DND-41 (cell line): ENCODE results near the gene GSKIP.

ENCODE experiments used
- ATAC-seq: fragments of 200-7000 bp; cut with Tn5 transposase; 3 replicates; pipeline ENCODE4 v1.9.1; 2021; ENCODE audit warnings: low read depth; ENCODE audit not compliant: insufficient read depth
- DNase-seq: peaks from one replicate; pipeline ENCODE4 v3.0.0-alpha.2; 2020
- H2AFZ ChIP-seq: 2 replicates; pipeline ENCODE4 v1.6.0; 2012; ENCODE audit warnings: low read depth, low read length
- H3K27ac ChIP-seq: 2 replicates; pipeline ENCODE4 v1.5.1; 2012; ENCODE audit warnings: low read length, inconsistent platforms
- H3K27me3 ChIP-seq: fragments of 200-600 bp; sonication (generic); 2 replicates; pipeline ENCODE4 v1.6.0; 2012; ENCODE audit warnings: low read length, mild to moderate bottlenecking, inconsistent platforms; ENCODE audit not compliant: insufficient read depth, poor library complexity
- H3K36me3 ChIP-seq: 2 replicates; pipeline ENCODE4 v1.5.1; 2012; ENCODE audit warnings: low read length, inconsistent platforms; ENCODE audit not compliant: insufficient read depth
- H3K4me1 ChIP-seq: 2 replicates; pipeline ENCODE4 v1.5.1; 2012; ENCODE audit warnings: mild to moderate bottlenecking, low read length; ENCODE audit not compliant: insufficient read depth
- H3K4me2 ChIP-seq: 2 replicates; pipeline ENCODE4 v1.6.0; 2012; ENCODE audit warnings: mild to moderate bottlenecking, moderate library complexity, low read length, inconsistent platforms; ENCODE audit not compliant: insufficient read depth
- H3K4me3 ChIP-seq, 2 experiments: fragments of 200-600 bp in 1 of 2; shearing (Covaris generic) in 1 of 2; 2 replicates each; pipeline ENCODE4 v1.5.1; 2012 to 2016; ENCODE audit warnings: inconsistent platforms in 2 of 2, low read length in 2 of 2, mild to moderate bottlenecking in 2 of 2, low read depth in 1 of 2, moderate library complexity in 1 of 2
- H3K79me2 ChIP-seq: 2 replicates; pipeline ENCODE4 v1.6.0; 2012; ENCODE audit warnings: low read length, inconsistent platforms; ENCODE audit not compliant: insufficient read depth
- H3K9ac ChIP-seq: 2 replicates; pipeline ENCODE4 v1.6.0; 2012; ENCODE audit warnings: low read depth, mild to moderate bottlenecking, inconsistent platforms, low read length, moderate library complexity
- H3K9me3 ChIP-seq: 2 replicates; pipeline ENCODE4 v1.5.1; 2012; ENCODE audit warnings: low read length, moderate library complexity, mild to moderate bottlenecking, inconsistent platforms; ENCODE audit not compliant: insufficient read depth, severe bottlenecking
- H4K20me1 ChIP-seq: 2 replicates; pipeline ENCODE4 v1.6.0; 2012; ENCODE audit warnings: low read length; ENCODE audit not compliant: insufficient read depth
- EZH2 ChIP-seq: IDR thresholded peaks from 3 replicates; pipeline ENCODE4 v1.6.1; 2012; ENCODE audit warnings: borderline replicate concordance, low read depth, mild to moderate bottlenecking, moderate library complexity, low read length, inconsistent platforms; ENCODE audit not compliant: severe bottlenecking
- TF ChIP-seq, protein P1 (sequence below): IDR thresholded peaks from 2 replicates; pipeline ENCODE4 v1.5.1; 2012; ENCODE audit warnings: borderline replicate concordance, low read length, moderate library complexity, mild to moderate bottlenecking; ENCODE audit not compliant: poor library complexity, severe bottlenecking; ENCODE audit errors: extremely low read depth

Gene GSKIP

GRCh38 chr14:96364962-96365361 is 1.6 kb downstream of the GSKIP start:
- Histone ChIP-seq H3K27ac (no peak overlapping the region), H3K4me2 (peak overlapping the region; percentile 88), H3K36me3 (no peaks in the 10 kb centered on the region), H2AFZ (no peak overlapping the region), H3K4me1 (peaks cover 36% of the 10 kb centered on the region), H3K9ac (peak overlapping the region; percentile 88; the same call in 1 of the 2 replicates), H3K9me3 (no peaks in the 10 kb centered on the region), H3K27me3 (no peaks in the 10 kb centered on the region), H4K20me1 (peaks cover 18% of the 10 kb centered on the region), H3K4me3 (peak overlapping the region in 1 of 2 experiments; percentile 92; a peak in 2 of 4 replicates), H3K79me2 (peaks cover 88% of the 10 kb centered on the region)
- ATAC-seq (no peak), DNase-seq (no peak)
- TF ChIP-seq EZH2, result no peak
- TF ChIP-seq, protein P1, sequence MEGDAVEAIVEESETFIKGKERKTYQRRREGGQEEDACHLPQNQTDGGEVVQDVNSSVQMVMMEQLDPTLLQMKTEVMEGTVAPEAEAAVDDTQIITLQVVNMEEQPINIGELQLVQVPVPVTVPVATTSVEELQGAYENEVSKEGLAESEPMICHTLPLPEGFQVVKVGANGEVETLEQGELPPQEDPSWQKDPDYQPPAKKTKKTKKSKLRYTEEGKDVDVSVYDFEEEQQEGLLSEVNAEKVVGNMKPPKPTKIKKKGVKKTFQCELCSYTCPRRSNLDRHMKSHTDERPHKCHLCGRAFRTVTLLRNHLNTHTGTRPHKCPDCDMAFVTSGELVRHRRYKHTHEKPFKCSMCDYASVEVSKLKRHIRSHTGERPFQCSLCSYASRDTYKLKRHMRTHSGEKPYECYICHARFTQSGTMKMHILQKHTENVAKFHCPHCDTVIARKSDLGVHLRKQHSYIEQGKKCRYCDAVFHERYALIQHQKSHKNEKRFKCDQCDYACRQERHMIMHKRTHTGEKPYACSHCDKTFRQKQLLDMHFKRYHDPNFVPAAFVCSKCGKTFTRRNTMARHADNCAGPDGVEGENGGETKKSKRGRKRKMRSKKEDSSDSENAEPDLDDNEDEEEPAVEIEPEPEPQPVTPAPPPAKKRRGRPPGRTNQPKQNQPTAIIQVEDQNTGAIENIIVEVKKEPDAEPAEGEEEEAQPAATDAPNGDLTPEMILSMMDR, result no peak

GRCh38 chr14:96368534-96368933 is 5.2 kb downstream of the GSKIP start:
- H3K36me3 ChIP-seq, result no peaks in the 10 kb centered on the region
- no peak overlapping the region for H2AFZ ChIP-seq
- H3K79me2 ChIP-seq, result peaks cover 75% of the 10 kb centered on the region
- TF ChIP-seq EZH2, result no peak
- TF ChIP-seq, protein P1, result no peak
- no peak overlapping the region for H3K4me2 ChIP-seq
- H3K27ac ChIP-seq, result no peak overlapping the region
- H3K9me3 ChIP-seq, result no peaks in the 10 kb centered on the region
- H4K20me1 ChIP-seq, result peaks cover 21% of the 10 kb centered on the region
- no peak overlapping the region for H3K4me3 ChIP-seq
- no peak overlapping the region for H3K9ac ChIP-seq
- peaks cover 13% of the 10 kb centered on the region for H3K4me1 ChIP-seq
- ATAC-seq (no peak), DNase-seq (no peak)
- H3K27me3 ChIP-seq, result no peaks in the 10 kb centered on the region

DNA sequence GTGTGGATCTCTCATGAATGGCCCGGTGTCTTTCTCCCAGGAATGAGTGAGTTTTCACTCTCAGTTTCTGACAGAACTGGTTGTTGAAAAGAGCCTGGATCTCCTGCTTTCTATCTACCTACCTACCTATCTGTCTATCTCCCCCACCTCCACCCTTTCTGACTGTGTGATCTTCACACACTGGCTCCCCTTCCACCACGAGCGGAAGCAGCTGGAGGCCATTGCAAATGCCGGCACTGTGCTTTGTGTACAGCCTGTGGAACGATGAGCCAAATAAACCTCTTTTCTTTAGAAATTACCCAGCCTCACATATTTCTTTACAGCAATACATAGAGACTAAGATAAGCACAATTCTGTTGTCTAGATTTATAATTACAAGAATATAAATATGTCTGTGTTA is 7.2 kb downstream of the GSKIP start:
- TF ChIP-seq, protein P1, result no peak
- TF ChIP-seq EZH2, result no peak
- no peak for DNase-seq
- Histone ChIP-seq H2AFZ (no peak overlapping the region), H4K20me1 (peaks cover 15% of the 10 kb centered on the region), H3K79me2 (peaks cover 61% of the 10 kb centered on the region), H3K4me1 (no peaks in the 10 kb centered on the region), H3K27ac (no peak overlapping the region), H3K4me3 (no peak overlapping the region), H3K9me3 (no peaks in the 10 kb centered on the region), H3K9ac (no peak overlapping the region), H3K36me3 (no peaks in the 10 kb centered on the region), H3K4me2 (no peak overlapping the region), H3K27me3 (no peaks in the 10 kb centered on the region)
- no peak for ATAC-seq

- no peak for DNase-seq
These were observed 10.2 kb downstream of the GSKIP start for GRCh38 chr14:96373538-96373937.

More at GRCh38 chr14:96373538-96373937, 10.2 kb downstream of the GSKIP start:
- Histone ChIP-seq H3K27ac (no peak overlapping the region), H3K4me2 (no peak overlapping the region), H3K79me2 (peaks cover 41% of the 10 kb centered on the region), H2AFZ (no peak overlapping the region), H3K36me3 (no peaks in the 10 kb centered on the region), H3K27me3 (no peaks in the 10 kb centered on the region), H3K4me3 (no peak overlapping the region), H4K20me1 (peaks cover 15% of the 10 kb centered on the region), H3K9me3 (no peaks in the 10 kb centered on the region), H3K4me1 (no peaks in the 10 kb centered on the region), H3K9ac (no peak overlapping the region)
- no peak for ATAC-seq
- TF ChIP-seq, protein P1, result no peak
- TF ChIP-seq EZH2, result no peak
